HepG2 (cell line): ENCODE measurements around the gene ZDHHC24.

ENCODE experiments used
- RFX5 ChIP-seq: IDR thresholded peaks from 2 replicates; pipeline ENCODE4 v1.6.1; 2011; ENCODE audit warnings: low read depth, low read length, improper control_type of control experiment
- ZKSCAN8 ChIP-seq: IDR thresholded peaks from 2 replicates; pipeline ENCODE4 v1.6.1; 2016; ENCODE audit warnings: borderline replicate concordance, missing genetic modification reagents, missing compliant biosample characterization
- TF ChIP-seq, protein P1 (sequence below): sonication (generic); formaldehyde crosslinking; IDR thresholded peaks from 2 replicates; pipeline ENCODE4 v1.5.0; 2020; ENCODE audit warnings: mild to moderate bottlenecking, missing genetic modification reagents

GRCh38 chr11:66562907-66563583 is 17.2 kb upstream of the ZDHHC24 start:
- TF ChIP-seq, protein P1, sequence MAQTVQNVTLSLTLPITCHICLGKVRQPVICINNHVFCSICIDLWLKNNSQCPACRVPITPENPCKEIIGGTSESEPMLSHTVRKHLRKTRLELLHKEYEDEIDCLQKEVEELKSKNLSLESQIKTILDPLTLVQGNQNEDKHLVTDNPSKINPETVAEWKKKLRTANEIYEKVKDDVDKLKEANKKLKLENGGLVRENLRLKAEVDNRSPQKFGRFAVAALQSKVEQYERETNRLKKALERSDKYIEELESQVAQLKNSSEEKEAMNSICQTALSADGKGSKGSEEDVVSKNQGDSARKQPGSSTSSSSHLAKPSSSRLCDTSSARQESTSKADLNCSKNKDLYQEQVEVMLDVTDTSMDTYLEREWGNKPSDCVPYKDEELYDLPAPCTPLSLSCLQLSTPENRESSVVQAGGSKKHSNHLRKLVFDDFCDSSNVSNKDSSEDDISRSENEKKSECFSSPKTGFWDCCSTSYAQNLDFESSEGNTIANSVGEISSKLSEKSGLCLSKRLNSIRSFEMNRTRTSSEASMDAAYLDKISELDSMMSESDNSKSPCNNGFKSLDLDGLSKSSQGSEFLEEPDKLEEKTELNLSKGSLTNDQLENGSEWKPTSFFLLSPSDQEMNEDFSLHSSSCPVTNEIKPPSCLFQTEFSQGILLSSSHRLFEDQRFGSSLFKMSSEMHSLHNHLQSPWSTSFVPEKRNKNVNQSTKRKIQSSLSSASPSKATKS (CRISPR knock-in tag), result no peak
- no peak for TF ChIP-seq ZKSCAN8 (CRISPR knock-in tag)
- TF ChIP-seq RFX5, result no peak
